Transverse colon (tissue), 4 donors: ENCODE measurements around the gene FMO2.

Experiments
- EP300 ChIP-seq: sonication (generic); formaldehyde crosslinking; IDR thresholded peaks from one replicate; pipeline ENCODE4 v1.6.1; 2017; ENCODE audit warnings: antibody characterized with exemption, low read depth
- POLR2A ChIP-seq: fragments of 450-650 bp; IDR thresholded peaks from one replicate; pipeline ENCODE4 v1.6.1; 2016; ENCODE audit warnings: antibody characterized with exemption, mild to moderate bottlenecking, moderate library complexity
- POLR2AphosphoS5 ChIP-seq, 3 donors: sonication (generic); formaldehyde crosslinking; IDR thresholded peaks; one replicate each; pipeline ENCODE4 v1.6.1; 2016; ENCODE audit warnings: antibody characterized with exemption in 3 of 3
- TF ChIP-seq, protein P1 (sequence below), 5 experiments: fragments of 200-600 bp in 3 of 5; fragments of 450-650 bp in 2 of 5; sonication (generic) in 3 of 5; IDR thresholded peaks; 1 replicate in 2 of 5; 2 replicates in 3 of 5; pipeline ENCODE4 v1.5.1; 2016 to 2017; ENCODE audit warnings: antibody characterized with exemption in 5 of 5, inconsistent platforms in 3 of 5, mild to moderate bottlenecking in 2 of 5, moderate library complexity in 1 of 5

DNA sequence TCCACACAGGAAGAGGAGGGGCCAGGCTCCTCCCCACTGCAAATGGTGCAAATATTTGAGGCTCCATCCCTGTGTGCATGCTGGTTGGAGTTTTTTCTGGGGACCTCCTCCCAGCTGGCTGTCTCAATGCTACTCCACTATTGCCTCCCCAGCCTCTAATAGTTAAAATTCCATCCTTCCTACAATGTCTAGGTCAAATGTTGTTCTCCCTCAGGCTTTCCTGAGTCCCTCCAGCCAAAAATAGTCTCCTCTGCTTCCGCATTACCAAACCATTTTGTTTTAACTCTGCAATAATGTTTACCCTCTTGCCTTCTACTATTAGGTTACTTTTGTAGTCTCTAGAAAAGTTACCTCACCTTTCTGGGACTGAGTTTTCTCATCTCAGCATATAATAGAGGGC lies 33.6 kb downstream of the FMO2 start:
- no peak for TF ChIP-seq POLR2A
- TF ChIP-seq, protein P1, sequence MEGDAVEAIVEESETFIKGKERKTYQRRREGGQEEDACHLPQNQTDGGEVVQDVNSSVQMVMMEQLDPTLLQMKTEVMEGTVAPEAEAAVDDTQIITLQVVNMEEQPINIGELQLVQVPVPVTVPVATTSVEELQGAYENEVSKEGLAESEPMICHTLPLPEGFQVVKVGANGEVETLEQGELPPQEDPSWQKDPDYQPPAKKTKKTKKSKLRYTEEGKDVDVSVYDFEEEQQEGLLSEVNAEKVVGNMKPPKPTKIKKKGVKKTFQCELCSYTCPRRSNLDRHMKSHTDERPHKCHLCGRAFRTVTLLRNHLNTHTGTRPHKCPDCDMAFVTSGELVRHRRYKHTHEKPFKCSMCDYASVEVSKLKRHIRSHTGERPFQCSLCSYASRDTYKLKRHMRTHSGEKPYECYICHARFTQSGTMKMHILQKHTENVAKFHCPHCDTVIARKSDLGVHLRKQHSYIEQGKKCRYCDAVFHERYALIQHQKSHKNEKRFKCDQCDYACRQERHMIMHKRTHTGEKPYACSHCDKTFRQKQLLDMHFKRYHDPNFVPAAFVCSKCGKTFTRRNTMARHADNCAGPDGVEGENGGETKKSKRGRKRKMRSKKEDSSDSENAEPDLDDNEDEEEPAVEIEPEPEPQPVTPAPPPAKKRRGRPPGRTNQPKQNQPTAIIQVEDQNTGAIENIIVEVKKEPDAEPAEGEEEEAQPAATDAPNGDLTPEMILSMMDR (IDR thresholded peaks at IDR 0.05), result no peak
- TF ChIP-seq EP300, result no peak
- TF ChIP-seq POLR2AphosphoS5 (IDR thresholded peaks at IDR 0.05), result no peak
